Right hindlimb (tissue), 1 donor: ENCODE measurements around the gene TPM2.

Experiments
- DNase-seq: peaks from one replicate; pipeline ENCODE4 v3.0.0-alpha.2; 2018

TPM2 gene

DNA sequence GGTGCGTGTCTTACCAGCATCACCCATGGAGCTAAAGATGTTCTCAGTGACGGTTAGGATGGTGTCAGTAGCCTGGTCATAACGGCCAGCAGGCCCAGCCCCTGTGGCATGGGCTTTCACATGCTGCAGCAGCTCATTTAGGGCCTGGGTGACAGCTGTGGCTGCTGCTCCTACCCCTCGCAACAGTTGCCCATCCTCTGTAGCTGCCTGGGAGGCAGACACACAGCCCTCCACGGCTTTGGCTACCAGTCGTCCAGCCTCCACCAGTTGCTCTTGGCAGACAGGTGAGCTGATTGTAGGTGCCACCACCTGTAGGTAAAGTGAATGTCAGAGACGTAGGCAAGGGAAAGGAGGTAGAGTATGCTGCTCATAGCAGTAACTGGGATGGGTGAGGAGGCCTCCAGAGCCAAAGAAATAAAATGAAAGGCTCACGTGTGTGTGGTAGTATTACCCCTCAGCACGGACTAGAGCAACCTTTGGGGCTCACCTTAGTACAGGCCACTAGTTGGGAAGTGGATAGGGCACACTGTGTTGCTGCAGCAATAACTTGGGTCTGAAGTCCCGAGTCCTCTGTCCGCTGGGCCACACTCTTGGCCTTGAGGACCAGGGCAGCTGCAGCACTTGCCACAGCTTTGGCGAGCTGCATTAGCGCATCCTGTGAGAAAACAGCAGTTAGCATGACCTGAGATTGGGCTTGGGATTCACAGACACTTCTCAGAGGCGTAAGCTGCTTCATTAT, 27.6 kb upstream of the TPM2 start:
- DNase-seq, result no peak

DNA sequence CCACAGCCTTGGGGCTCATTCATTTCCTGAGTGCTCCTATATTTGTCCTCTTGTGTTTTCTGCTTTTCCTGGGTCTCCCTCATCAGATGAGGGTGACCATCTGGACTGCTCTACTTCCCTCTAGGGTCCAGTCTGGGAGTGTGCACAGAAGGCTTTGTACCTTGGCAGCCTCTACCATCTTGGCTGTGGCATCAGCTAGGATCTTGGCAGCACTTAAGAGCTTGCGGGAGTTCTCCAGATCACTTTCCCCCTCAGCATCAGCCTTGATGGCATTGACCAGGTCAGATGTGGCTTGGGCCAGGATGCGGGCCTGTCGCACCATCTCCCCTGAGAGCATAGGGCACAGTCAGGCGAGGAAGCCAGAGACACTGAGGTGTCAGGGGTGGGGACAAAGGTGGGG, 26.5 kb upstream of the TPM2 start:
- peak; percentile 11 for DNase-seq

DNA sequence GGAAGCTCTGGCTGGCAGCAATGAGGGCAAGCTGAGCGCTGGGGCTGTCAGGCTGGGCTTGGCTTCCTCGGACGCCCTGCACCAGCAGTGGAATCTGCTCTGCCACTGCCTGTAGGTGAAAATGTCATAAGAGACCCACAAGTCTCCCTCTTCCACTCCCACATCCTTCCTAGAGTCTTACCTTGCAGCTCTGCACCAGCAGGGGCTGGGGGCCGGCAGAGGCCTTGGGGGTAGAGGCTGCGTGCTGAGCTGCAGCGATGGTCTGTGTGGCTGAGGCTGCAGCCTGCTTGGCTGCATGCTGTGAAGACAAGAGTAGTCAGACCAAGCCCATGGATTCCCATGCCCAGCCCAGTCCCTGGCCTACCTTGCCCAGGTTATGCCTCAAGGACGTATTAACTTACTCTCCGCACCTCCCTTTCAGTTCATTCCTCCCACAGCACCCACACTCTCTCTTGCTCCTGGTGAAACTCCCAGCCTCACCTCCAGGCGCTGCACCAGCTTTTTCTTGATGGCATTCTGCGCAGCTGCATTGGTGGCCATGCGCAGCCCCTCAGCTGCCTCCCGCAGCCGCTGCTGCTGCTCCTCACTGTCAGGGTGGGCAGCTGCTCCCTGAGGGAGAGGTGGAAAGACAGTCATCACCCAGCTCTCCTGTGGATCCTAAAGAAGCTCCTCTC, 25.0 kb upstream of the TPM2 start:
- DNase-seq, result no peak

DNA sequence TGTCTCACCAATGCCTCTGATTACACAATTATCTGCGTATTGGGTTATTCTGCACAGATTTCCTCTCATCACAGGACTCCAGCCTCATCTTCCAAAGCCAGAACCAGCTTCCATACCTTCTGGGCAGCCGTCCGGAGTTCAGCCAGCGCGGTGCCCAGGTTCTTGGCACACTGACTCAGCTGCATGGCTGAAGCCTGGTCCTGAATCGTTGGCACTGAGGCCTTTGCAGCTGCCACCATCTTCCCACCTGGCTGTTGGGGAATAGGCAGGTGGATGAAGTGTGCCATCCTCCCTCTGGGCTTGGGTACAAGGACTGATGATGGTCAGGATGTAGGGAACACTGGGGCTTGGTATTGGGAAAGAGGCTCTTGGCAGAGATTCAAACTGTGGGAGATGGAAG, 24.4 kb upstream of the TPM2 start:
- DNase-seq, result no peak

DNA sequence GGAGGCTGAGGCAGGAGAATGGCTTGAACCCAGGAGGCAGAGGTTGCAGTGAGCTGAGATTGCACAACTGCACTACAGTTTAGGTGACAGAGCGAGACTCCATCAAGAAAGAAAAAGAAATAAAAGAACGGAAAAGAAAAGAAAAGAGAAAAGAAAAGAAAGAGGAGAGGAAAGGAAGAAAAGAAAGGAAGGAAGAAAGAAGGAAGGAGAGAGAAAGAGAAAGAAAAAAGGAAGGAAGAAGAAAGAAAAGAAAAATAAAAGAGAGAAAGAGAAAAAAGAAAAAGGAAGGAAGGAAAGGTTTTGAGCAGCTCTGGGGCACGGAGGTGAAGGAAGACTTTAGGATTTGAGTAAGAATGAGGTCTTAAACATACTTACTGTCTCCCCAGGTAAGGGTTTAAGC, 23.9 kb upstream of the TPM2 start:
- DNase-seq, result no peak

DNA sequence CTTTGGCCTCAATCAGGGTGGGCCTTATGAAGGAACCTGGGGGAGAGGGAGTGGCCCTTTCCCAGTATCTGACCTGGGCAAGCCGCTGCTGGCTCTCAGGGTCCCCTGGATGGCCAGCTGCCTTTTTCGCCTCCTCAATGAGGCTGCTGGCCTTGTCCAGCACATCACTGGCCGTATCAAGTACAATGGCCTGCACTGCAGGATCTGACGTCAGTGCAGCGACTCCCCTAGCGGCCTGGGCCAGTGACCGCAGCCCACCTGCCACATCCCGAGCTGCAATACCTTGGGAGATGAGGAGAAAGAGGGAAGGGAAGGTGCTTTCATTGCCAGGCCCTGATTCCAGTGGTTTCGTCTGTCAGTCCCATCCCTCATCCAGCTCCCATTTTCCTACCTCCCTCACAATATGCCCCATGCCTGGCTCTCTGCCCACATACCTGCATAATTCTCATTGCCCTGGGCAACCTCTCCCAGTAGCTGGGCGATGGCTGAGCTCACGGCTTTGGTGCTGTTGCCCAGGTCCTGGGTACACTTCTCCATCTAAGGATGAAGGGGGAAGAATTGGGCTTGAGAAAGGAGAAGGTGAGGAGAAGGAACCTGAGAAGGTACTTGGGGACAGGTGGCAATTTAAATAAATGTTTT, 23.2 kb upstream of the TPM2 start:
- DNase-seq, result no peak

DNA sequence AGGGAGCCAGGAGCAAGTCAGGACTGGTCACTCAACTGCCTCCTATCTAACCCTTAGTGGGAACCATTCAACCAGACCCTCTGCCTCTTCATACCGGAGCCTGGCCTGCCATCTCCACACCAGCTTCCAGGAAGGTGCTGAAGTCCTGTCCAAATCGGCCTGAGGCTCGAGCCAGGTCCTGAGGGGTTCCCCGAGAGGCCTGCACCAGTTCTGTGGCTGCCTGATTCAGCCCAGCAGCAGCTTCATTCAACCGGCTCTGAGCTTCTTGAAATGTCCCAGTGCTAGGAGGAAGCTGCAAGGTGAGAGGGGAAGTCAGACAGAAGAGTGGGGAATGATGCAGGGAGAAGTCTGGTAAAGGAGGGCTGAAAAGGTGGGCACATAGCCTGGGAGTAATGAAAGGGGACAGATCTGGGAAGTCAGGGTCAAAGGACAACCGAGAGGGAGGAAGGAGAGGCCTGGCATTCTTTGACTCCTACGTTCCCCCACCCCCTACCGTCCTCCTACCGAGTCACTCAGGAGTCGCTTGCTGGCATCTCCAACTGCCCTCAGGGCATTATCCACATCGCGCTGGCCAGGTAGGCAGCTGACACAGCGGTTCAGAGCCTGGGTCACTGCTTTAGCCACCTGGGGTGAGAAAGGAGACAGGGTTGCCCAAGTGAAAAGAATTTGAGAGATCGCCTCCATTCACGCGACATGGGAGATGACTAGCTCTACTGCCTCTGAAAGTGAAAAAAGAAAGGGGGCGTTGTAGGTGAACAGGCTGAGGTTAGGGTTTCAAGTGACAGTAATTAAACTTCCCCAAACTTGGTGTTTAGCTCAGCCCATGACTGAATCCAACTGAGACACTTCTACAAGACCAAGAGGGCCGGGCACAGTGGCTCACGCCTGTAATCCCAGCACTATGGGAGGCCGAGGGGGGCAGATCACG, 22.0 kb upstream of the TPM2 start:
- no peak for DNase-seq

DNA sequence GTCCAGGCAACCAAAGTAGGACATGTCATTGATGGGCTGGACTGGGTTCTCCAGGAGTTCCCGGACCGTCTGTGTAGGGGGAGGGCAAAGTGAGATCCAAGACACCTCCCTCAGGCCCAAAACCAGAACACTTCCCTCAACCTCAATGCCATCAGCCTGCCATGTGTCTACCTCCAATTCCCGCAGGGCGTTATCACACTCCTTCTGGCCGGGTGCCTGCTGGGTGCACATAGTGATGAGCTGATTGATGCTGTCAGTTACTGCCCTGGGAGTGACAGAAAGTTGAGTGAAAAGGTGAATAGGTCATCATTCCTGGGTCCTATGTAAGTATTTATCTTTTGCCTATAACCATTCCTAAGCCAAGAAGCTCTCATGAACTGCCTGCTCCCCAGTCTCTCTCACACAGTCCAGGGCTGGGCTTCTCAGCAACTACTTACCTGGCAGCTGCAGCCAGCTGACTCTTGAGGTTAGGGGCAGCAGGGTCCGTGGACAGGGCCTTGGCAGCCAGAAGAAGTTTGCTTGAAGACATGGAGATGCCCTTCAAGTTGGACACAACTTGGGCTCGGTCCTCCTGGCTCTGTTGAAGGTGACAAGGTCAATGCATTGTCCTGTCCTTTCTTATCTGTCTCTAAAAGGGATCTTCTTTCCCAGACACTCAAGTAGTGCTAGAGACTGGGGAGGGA, 21.2 kb upstream of the TPM2 start:
- DNase-seq, result no peak

DNA sequence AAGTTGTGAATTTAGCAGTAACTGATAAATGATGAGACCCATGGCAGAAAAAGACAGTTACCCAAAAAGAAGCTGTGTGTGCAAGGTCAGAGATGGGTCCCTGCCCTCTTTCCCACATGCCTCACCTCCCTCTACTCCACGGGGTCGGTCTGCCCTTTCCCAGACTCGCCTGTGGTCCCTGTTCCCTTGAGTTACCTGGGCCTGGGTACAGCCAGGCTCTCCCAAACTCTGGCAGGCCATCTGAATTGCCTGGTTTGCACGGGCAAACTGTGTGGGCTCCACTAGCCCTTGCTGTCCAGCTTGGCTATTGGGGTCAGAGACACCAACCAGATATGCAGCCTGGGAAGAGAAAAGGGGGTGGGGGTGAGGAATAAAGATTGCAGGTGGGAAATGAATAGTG, 18.4 kb upstream of the TPM2 start:
- DNase-seq, result no peak

DNA sequence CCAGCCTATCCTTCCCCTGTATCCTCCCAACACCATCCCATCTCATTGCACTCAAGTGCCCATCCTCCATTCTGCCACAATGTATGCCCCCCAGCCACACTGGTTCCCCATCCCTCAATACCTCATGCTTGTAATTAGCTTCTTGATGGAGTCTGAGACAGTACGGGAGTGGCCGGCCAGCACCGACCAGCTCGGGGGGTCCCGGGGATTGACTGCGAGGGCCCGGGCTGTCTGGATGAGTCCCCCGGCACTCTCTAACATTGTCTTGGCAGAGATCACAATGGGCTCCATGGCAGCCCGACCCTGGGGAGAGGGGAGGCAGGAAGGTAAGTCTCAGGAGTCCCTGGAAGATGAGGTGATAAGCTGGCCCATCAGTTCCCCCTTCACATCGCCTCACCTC, 17.2 kb upstream of the TPM2 start:
- no peak for DNase-seq

DNA sequence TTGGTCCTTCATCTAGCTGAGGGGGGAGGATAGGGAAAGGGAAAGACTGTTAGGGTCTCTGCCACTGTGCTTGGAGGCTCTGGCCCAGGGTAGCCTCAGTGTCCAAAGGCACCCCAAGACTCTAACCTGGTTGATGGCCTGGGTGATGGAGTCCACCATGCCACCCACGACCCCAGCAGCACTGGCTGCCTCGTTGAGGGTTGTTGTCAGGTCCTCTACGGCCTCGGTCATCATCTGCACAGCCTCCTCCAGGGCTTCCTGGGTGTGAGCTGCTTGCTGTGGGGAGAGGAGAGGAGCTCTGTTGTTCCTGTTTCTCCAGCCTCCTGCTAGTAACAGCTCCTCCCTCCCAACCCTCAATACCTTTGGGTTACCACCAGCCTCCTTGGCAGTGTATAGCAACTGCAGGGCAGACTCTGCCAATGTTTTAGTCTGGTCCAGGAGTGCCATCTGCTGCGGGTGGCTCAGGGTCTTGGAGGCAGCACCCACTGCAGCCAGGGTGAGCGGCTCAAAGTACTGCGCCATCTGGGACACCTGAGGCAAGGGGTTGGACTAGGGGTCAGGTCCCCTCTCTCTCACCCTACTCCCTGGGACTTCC, 16.2 kb upstream of the TPM2 start:
- no peak for DNase-seq

DNA sequence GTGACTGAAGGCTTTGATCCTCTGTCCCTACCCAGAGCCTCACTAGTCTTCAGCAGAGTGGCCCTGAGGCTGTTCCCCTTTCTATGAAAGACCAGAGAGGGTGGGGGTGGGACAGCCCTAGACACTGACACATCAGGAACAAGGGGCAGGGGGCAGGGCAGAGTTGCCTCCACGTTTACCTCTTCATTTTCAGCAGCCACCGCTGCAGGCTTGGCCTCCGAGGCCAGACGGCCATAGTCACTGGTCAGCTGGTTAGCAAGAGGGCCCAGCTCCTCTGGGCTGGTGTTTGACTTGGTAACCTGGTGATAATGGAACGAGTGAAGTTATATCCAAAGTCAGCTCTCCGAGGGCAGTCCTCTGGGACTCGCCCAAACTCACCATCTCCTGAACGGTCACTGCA, 15.6 kb upstream of the TPM2 start:
- no peak for DNase-seq

DNA sequence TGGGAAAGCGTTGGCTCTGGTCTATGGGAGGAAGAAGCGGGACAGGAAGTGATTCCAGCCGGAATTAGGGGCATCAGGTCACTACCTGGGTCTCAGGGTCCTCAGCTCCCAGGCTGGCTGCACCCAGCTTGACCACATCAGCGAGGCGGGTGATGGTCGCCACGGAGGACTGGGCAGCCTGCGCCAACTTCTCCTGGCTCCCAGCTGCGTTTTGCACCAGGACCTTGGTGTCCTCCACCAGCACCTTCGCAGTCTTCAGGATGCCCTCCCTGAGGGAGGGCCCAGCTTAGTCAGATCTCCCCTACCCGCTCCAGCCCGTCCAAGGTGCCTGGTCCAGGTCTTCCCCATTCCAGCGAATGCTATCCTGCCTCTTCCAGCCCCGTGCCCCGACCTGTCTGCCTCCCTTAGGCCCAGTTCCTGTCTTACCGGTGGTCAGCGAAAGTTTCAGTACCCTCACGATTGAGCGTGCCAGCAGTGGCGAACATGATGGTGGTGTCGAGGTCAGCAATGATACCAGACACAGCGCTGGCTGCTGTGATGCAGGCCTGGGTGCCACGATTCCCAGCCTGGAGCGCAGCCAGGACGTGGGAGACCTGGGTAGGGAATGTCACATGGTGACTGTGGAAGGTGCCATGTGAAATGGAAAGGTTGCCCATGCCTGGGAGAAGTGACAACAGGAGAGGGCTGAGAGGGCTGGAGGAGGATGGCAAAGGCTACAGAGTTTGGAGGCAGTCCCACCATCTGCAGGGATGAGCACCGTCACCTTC, 14.4 kb upstream of the TPM2 start:
- no peak for DNase-seq

DNA sequence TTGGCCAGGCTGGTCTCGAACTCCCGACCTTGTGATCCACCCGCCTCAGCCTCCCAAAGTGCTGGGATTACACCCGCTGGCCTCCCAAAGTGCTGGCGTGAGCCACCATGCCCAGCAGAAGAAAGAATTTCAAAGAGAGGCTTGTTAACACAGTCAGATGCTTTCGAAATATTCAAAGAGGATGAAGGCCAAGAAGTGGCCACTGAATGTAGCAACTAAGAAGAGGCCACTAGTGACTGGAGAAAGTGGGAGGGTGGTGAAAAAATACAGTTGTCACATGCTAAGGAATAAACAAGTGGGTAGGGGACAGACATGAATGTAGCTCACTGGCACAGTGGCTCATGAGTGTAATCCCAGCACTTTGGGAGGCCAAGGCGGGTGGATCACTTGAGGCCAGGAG, 13.0 kb upstream of the TPM2 start:
- no peak for DNase-seq

DNA sequence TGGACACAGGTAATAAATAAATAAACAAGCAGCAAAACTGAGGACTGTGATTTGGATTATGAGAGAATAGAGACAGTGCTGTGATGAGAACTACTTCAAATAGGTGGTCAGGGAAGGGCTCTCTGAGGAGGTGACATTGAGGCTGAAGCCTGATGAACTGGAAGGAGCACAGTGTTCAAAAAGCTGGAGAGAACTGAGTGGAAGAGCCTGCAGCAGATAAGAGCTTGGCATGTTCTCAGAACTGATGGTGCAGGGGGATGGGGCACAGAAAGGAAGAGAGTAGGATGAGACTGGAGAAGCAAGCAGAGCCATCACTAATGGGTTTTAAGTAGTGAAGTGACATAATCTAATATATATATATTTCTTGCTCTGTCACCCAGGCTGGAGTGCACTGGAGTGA, 11.2 kb upstream of the TPM2 start:
- DNase-seq, result no peak

DNA sequence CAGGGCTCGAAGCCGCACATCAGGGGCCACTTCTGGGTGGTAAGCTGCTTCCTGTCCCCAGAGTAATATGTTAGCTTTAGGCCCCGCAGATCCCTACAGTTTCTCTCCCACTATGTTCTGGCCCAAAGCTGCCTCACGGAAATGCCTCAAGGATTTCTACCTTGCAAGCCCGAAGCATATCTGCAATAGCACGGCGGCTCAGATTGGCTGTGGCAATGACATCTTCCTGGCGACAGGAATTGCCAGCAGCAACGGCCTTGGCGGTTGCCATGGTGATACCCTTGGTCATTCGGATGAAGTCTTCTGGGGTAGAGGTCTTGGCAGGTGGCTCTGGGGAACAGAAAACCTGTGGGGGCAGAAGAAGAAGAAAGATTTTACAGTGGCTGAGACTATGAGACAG, 10.3 kb upstream of the TPM2 start:
- no peak for DNase-seq

DNA sequence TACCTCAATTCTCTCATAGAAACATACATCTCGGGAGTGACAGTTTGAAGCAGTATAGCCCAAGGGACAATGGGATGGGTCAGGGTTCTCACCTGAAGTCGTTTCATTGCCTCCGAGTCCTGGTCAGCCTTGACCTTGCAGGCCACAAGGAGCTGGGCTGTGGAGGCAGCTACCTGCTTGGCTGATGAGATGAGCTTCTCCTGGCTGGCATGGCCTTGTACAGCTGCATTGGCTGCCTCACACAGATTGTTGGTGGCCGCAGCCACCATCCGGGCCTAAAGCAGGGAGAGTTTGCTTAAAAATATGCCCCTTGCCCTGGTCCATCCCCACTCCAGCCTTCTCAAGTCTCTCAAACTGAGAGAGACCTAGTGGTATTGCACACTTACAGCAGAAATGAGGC, 8.5 kb upstream of the TPM2 start:
- no peak for DNase-seq

DNA sequence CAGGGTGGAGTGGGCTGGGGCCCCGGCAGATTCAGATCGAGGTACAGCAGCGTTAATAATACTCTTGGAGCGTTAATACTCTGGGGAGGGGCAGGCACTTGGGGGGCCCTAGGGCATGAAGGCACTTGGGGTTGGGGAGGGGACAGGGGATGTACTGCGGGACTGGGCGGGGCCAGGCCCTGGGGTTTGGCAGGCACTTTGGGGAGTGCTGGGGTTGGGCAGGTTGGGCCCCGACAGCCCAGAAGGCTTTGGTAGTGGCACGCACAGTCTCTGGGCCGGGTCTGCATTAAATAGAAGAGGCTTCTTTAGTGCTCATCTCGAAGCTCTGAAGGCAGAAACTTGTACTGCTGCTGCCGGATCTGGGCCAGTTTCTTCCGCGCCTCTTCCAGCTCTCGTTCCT, 7.8 kb upstream of the TPM2 start:
- no peak for DNase-seq

DNA sequence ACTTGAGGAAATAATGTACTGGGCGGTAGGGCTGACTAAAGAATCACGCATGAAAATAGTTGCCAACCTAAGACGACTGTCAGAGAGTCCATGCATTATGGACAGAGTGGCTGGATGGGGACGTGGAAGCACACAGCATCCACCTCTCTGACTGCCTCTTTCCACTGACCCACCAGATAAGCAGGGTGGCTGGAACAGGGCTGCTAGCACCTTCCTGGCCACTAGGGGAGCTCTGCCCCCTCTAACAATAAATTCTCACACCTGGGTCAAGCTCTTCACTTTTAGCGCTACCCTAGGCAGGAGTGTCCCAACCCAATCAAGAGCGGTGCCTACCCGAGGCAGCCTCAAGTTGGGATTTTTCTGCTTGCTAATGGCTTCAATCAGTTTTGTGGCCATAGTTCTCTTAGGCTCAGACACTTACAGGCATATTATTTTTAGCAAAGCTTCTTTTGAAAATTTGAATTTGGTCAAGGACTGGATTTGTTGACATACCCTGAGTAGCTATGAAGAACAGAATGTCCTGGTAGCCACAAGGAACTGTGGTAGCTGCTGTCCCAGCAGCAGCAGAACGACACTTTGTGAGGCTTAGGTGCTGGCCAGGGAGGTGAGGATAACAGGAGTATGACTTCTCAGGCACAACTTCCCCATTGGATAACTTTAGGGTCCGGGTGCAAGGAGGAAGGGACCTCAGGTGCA, 6.9 kb upstream of the TPM2 start:
- DNase-seq, result peak; percentile 49

DNA sequence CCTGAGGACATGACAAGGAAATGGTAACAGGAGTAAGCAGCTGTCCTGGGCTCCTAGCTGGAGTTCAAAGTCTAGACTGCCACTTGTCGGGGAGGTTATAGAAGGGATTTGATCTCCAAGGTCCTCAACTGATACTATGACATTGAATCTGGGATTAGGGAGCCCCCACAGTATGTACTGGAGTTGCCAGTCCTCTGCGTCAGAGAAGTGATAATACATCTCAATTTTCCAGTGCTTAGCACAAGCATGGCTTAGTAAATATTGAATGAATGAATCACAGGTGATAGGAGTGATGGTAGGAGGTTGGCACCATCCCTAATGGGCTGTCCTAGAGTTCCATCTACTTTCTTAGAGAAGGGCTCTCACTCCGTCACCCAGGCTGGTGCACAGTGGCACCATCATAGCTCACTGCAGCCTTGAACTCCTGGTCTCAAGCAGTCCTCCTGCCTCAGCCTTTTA, 6.2 kb upstream of the TPM2 start:
- no peak for DNase-seq
